T-helper 17 cell (primary cell): ENCODE measurements around the gene TPM2. TPM values are rescaled to one million over a fixed set of nuclear protein-coding genes. Genes with fewer than 3 reads are reported as not detected.

ENCODE experiments used
- ATAC-seq: fragments of 150-1000 bp; cut with Tn5 transposase; 2 replicates; pipeline ENCODE4 v1.10.0; 2021; ENCODE audit warnings: mild to moderate bottlenecking, moderate library complexity
- DNase-seq, 3 donors: peaks; one replicate each; pipeline versions ENCODE4 v3.0.0 to v3.0.0-alpha.2; 2020 to 2021
- H3K9me3 ChIP-seq: one replicate; pipeline ENCODE4 v1.7.0; 2013; ENCODE audit warnings: low read length, mild to moderate bottlenecking; ENCODE audit not compliant: control insufficient read depth, poor library complexity, severe bottlenecking
- H3K27ac Mint-ChIP-seq: one replicate; pipeline ENCODE4 v1.8.0; 2022; ENCODE audit warnings: mild to moderate bottlenecking, moderate library complexity, mixed read lengths
- H3K27me3 Mint-ChIP-seq: one replicate; pipeline ENCODE4 v1.8.0; 2022; ENCODE audit warnings: mixed read lengths
- H3K36me3 Mint-ChIP-seq: one replicate; pipeline ENCODE4 v1.8.0; 2022; ENCODE audit warnings: low read depth, mixed read lengths
- H3K4me1 Mint-ChIP-seq: one replicate; pipeline ENCODE4 v1.8.0; 2022; ENCODE audit warnings: mild to moderate bottlenecking, mixed read lengths
- H3K4me3 Mint-ChIP-seq: one replicate; pipeline ENCODE4 v1.8.0; 2022; ENCODE audit warnings: mild to moderate bottlenecking, moderate library complexity, mixed read lengths
- total RNA-seq, 4 donors: library from RNA in 2 of 4; stranded (reverse) in 2 of 4; gene quantifications; one replicate each; pipeline ENCODE4 v1.2.3 and lab custom pipeline; 2022 to 2026

The TPM2 gene
- total RNA-seq, 2 donors from 2014 or later = 29.2 to 33.9 TPM

GRCh38 chr9:35713578-35713977 is 23.9 kb upstream of the TPM2 start:
- DNase-seq (no peak), ATAC-seq (no peak)
- Mint-ChIP-seq H3K36me3 (peaks cover 15% of the 10 kb centered on the region), H3K27me3 (no peaks in the 10 kb centered on the region), H3K4me1 (peaks cover 8% of the 10 kb centered on the region), H3K27ac (peak overlapping the region; percentile 79), H3K4me3 (no peak overlapping the region)
- H3K9me3 ChIP-seq = no peaks in the 10 kb centered on the region

GRCh38 chr9:35712762-35713400 is 23.2 kb upstream of the TPM2 start:
- H3K9me3 ChIP-seq = no peaks in the 10 kb centered on the region
- no peak overlapping the region for H3K4me3 Mint-ChIP-seq
- H3K4me1 Mint-ChIP-seq = peaks cover 11% of the 10 kb centered on the region
- H3K27me3 Mint-ChIP-seq = no peaks in the 10 kb centered on the region
- peak overlapping the region; percentile 79 for H3K27ac Mint-ChIP-seq
- no peak for DNase-seq
- ATAC-seq = no peak
- peaks cover 12% of the 10 kb centered on the region for H3K36me3 Mint-ChIP-seq

DNA sequence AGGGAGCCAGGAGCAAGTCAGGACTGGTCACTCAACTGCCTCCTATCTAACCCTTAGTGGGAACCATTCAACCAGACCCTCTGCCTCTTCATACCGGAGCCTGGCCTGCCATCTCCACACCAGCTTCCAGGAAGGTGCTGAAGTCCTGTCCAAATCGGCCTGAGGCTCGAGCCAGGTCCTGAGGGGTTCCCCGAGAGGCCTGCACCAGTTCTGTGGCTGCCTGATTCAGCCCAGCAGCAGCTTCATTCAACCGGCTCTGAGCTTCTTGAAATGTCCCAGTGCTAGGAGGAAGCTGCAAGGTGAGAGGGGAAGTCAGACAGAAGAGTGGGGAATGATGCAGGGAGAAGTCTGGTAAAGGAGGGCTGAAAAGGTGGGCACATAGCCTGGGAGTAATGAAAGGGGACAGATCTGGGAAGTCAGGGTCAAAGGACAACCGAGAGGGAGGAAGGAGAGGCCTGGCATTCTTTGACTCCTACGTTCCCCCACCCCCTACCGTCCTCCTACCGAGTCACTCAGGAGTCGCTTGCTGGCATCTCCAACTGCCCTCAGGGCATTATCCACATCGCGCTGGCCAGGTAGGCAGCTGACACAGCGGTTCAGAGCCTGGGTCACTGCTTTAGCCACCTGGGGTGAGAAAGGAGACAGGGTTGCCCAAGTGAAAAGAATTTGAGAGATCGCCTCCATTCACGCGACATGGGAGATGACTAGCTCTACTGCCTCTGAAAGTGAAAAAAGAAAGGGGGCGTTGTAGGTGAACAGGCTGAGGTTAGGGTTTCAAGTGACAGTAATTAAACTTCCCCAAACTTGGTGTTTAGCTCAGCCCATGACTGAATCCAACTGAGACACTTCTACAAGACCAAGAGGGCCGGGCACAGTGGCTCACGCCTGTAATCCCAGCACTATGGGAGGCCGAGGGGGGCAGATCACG is 22.0 kb upstream of the TPM2 start:
- Mint-ChIP-seq H3K27ac (peak overlapping the region; percentile 65), H3K36me3 (peaks cover 20% of the 10 kb centered on the region), H3K4me3 (no peak overlapping the region), H3K4me1 (peaks cover 15% of the 10 kb centered on the region), H3K27me3 (no peaks in the 10 kb centered on the region)
- DNase-seq (no peak), ATAC-seq (no peak)
- H3K9me3 ChIP-seq = no peaks in the 10 kb centered on the region

DNA sequence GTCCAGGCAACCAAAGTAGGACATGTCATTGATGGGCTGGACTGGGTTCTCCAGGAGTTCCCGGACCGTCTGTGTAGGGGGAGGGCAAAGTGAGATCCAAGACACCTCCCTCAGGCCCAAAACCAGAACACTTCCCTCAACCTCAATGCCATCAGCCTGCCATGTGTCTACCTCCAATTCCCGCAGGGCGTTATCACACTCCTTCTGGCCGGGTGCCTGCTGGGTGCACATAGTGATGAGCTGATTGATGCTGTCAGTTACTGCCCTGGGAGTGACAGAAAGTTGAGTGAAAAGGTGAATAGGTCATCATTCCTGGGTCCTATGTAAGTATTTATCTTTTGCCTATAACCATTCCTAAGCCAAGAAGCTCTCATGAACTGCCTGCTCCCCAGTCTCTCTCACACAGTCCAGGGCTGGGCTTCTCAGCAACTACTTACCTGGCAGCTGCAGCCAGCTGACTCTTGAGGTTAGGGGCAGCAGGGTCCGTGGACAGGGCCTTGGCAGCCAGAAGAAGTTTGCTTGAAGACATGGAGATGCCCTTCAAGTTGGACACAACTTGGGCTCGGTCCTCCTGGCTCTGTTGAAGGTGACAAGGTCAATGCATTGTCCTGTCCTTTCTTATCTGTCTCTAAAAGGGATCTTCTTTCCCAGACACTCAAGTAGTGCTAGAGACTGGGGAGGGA is 21.2 kb upstream of the TPM2 start:
- DNase-seq (no peak), ATAC-seq (no peak)
- H3K9me3 ChIP-seq = no peaks in the 10 kb centered on the region
- Mint-ChIP-seq H3K27ac (peak overlapping the region; percentile 65), H3K4me3 (no peak overlapping the region), H3K36me3 (peaks cover 15% of the 10 kb centered on the region), H3K4me1 (peaks cover 15% of the 10 kb centered on the region), H3K27me3 (no peaks in the 10 kb centered on the region)

- Mint-ChIP-seq H3K36me3 (peaks cover 9% of the 10 kb centered on the region), H3K27ac (peak overlapping the region; percentile 77), H3K4me1 (peaks cover 12% of the 10 kb centered on the region), H3K4me3 (no peak overlapping the region), H3K27me3 (no peaks in the 10 kb centered on the region)
- DNase-seq = no peak
- no peak for ATAC-seq
- no peaks in the 10 kb centered on the region for H3K9me3 ChIP-seq
Measured at GRCh38 chr9:35708146-35708545, 18.4 kb upstream of the TPM2 start.

DNA sequence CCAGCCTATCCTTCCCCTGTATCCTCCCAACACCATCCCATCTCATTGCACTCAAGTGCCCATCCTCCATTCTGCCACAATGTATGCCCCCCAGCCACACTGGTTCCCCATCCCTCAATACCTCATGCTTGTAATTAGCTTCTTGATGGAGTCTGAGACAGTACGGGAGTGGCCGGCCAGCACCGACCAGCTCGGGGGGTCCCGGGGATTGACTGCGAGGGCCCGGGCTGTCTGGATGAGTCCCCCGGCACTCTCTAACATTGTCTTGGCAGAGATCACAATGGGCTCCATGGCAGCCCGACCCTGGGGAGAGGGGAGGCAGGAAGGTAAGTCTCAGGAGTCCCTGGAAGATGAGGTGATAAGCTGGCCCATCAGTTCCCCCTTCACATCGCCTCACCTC is 17.2 kb upstream of the TPM2 start:
- H3K27ac Mint-ChIP-seq = peak overlapping the region; percentile 77
- H3K4me1 Mint-ChIP-seq = peaks cover 12% of the 10 kb centered on the region
- ATAC-seq (no peak), DNase-seq (no peak)
- peaks cover 14% of the 10 kb centered on the region for H3K36me3 Mint-ChIP-seq
- H3K27me3 Mint-ChIP-seq = no peaks in the 10 kb centered on the region
- H3K4me3 Mint-ChIP-seq = no peak overlapping the region
- no peaks in the 10 kb centered on the region for H3K9me3 ChIP-seq

DNA sequence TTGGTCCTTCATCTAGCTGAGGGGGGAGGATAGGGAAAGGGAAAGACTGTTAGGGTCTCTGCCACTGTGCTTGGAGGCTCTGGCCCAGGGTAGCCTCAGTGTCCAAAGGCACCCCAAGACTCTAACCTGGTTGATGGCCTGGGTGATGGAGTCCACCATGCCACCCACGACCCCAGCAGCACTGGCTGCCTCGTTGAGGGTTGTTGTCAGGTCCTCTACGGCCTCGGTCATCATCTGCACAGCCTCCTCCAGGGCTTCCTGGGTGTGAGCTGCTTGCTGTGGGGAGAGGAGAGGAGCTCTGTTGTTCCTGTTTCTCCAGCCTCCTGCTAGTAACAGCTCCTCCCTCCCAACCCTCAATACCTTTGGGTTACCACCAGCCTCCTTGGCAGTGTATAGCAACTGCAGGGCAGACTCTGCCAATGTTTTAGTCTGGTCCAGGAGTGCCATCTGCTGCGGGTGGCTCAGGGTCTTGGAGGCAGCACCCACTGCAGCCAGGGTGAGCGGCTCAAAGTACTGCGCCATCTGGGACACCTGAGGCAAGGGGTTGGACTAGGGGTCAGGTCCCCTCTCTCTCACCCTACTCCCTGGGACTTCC is 16.2 kb upstream of the TPM2 start:
- DNase-seq (no peak), ATAC-seq (no peak)
- H3K4me3 Mint-ChIP-seq = no peak overlapping the region
- peaks cover 10% of the 10 kb centered on the region for H3K4me1 Mint-ChIP-seq
- H3K27ac Mint-ChIP-seq = peak overlapping the region; percentile 24
- H3K27me3 Mint-ChIP-seq = no peaks in the 10 kb centered on the region
- H3K36me3 Mint-ChIP-seq = peaks cover 14% of the 10 kb centered on the region
- H3K9me3 ChIP-seq = no peaks in the 10 kb centered on the region

DNA sequence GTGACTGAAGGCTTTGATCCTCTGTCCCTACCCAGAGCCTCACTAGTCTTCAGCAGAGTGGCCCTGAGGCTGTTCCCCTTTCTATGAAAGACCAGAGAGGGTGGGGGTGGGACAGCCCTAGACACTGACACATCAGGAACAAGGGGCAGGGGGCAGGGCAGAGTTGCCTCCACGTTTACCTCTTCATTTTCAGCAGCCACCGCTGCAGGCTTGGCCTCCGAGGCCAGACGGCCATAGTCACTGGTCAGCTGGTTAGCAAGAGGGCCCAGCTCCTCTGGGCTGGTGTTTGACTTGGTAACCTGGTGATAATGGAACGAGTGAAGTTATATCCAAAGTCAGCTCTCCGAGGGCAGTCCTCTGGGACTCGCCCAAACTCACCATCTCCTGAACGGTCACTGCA is 15.6 kb upstream of the TPM2 start:
- Mint-ChIP-seq H3K4me1 (peaks cover 10% of the 10 kb centered on the region), H3K27me3 (no peaks in the 10 kb centered on the region), H3K27ac (peak overlapping the region; percentile 24), H3K36me3 (peaks cover 14% of the 10 kb centered on the region), H3K4me3 (no peak overlapping the region)
- no peaks in the 10 kb centered on the region for H3K9me3 ChIP-seq
- no peak for DNase-seq
- no peak for ATAC-seq

DNA sequence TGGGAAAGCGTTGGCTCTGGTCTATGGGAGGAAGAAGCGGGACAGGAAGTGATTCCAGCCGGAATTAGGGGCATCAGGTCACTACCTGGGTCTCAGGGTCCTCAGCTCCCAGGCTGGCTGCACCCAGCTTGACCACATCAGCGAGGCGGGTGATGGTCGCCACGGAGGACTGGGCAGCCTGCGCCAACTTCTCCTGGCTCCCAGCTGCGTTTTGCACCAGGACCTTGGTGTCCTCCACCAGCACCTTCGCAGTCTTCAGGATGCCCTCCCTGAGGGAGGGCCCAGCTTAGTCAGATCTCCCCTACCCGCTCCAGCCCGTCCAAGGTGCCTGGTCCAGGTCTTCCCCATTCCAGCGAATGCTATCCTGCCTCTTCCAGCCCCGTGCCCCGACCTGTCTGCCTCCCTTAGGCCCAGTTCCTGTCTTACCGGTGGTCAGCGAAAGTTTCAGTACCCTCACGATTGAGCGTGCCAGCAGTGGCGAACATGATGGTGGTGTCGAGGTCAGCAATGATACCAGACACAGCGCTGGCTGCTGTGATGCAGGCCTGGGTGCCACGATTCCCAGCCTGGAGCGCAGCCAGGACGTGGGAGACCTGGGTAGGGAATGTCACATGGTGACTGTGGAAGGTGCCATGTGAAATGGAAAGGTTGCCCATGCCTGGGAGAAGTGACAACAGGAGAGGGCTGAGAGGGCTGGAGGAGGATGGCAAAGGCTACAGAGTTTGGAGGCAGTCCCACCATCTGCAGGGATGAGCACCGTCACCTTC is 14.4 kb upstream of the TPM2 start:
- peaks cover 10% of the 10 kb centered on the region for H3K4me1 Mint-ChIP-seq
- peaks cover 14% of the 10 kb centered on the region for H3K36me3 Mint-ChIP-seq
- no peak overlapping the region for H3K4me3 Mint-ChIP-seq
- no peaks in the 10 kb centered on the region for H3K9me3 ChIP-seq
- no peak overlapping the region for H3K27ac Mint-ChIP-seq
- DNase-seq (no peak), ATAC-seq (no peak)
- H3K27me3 Mint-ChIP-seq = no peaks in the 10 kb centered on the region

GRCh38 chr9:35702696-35703095 is 13.0 kb upstream of the TPM2 start:
- no peak for ATAC-seq
- peaks cover 13% of the 10 kb centered on the region for H3K36me3 Mint-ChIP-seq
- H3K4me3 Mint-ChIP-seq = no peak overlapping the region
- H3K27ac Mint-ChIP-seq = no peak overlapping the region
- H3K27me3 Mint-ChIP-seq = no peaks in the 10 kb centered on the region
- H3K9me3 ChIP-seq = no peaks in the 10 kb centered on the region
- no peak for DNase-seq
- H3K4me1 Mint-ChIP-seq = peaks cover 6% of the 10 kb centered on the region

DNA sequence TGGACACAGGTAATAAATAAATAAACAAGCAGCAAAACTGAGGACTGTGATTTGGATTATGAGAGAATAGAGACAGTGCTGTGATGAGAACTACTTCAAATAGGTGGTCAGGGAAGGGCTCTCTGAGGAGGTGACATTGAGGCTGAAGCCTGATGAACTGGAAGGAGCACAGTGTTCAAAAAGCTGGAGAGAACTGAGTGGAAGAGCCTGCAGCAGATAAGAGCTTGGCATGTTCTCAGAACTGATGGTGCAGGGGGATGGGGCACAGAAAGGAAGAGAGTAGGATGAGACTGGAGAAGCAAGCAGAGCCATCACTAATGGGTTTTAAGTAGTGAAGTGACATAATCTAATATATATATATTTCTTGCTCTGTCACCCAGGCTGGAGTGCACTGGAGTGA is 11.2 kb upstream of the TPM2 start:
- Mint-ChIP-seq H3K4me1 (peaks cover 13% of the 10 kb centered on the region), H3K27ac (no peak overlapping the region), H3K4me3 (no peak overlapping the region), H3K36me3 (peaks cover 9% of the 10 kb centered on the region), H3K27me3 (no peaks in the 10 kb centered on the region)
- no peak for ATAC-seq
- no peak for DNase-seq
- H3K9me3 ChIP-seq = no peaks in the 10 kb centered on the region

- peaks cover 9% of the 10 kb centered on the region for H3K36me3 Mint-ChIP-seq
- no peak overlapping the region for H3K4me3 Mint-ChIP-seq
- H3K27ac Mint-ChIP-seq = no peak overlapping the region
- H3K4me1 Mint-ChIP-seq = peaks cover 13% of the 10 kb centered on the region
- DNase-seq = no peak
- no peak for ATAC-seq
- H3K27me3 Mint-ChIP-seq = no peaks in the 10 kb centered on the region
- no peaks in the 10 kb centered on the region for H3K9me3 ChIP-seq
Measured at GRCh38 chr9:35700031-35700430, 10.3 kb upstream of the TPM2 start.
